Mesothelial cell of epicardium (in vitro differentiated cells): ENCODE data around the gene PTP4A2. TPM values are rescaled to one million over a fixed set of nuclear protein-coding genes. Genes with fewer than 3 reads are reported as not detected.

Source experiments
- DNase-seq, 2 experiments: peaks; one replicate each; pipeline ENCODE4 v3.0.0; 2021; ENCODE audit warnings: low spot score in 2 of 2; ENCODE audit not compliant: unreplicated experiment in 2 of 2
- H3K27ac Mint-ChIP-seq: 2 replicates; pipeline ENCODE4 v1.8.0; 2021; ENCODE audit warnings: mixed read lengths
- H3K27me3 Mint-ChIP-seq: 2 replicates; pipeline ENCODE4 v1.8.0; 2021; ENCODE audit warnings: low read depth, mixed read lengths
- H3K36me3 Mint-ChIP-seq: 2 replicates; pipeline ENCODE4 v1.8.0; 2021; ENCODE audit warnings: mixed read lengths
- H3K4me1 Mint-ChIP-seq: 2 replicates; pipeline ENCODE4 v1.8.0; 2021; ENCODE audit warnings: mixed read lengths
- H3K4me3 Mint-ChIP-seq: 2 replicates; pipeline ENCODE4 v1.8.0; 2021; ENCODE audit warnings: mild to moderate bottlenecking, moderate library complexity, mixed read lengths
- H3K9me3 Mint-ChIP-seq: 2 replicates; pipeline ENCODE4 v1.8.0; 2021; ENCODE audit warnings: mixed read lengths
- total RNA-seq: library from RNA; stranded (reverse); gene quantifications from 3 replicates; pipeline ENCODE4 v1.2.1, GENCODE V29; 2021
- TF ChIP-seq, protein P1 (sequence below): fragments of 200-600 bp; sonication (generic); IDR thresholded peaks from one replicate; pipeline ENCODE4 v1.5.0; 2021; ENCODE audit warnings: antibody characterized with exemption; ENCODE audit not compliant: unreplicated experiment

PTP4A2 gene
- total RNA-seq, 1 donor from 2014 or later, result 182 TPM

DNA sequence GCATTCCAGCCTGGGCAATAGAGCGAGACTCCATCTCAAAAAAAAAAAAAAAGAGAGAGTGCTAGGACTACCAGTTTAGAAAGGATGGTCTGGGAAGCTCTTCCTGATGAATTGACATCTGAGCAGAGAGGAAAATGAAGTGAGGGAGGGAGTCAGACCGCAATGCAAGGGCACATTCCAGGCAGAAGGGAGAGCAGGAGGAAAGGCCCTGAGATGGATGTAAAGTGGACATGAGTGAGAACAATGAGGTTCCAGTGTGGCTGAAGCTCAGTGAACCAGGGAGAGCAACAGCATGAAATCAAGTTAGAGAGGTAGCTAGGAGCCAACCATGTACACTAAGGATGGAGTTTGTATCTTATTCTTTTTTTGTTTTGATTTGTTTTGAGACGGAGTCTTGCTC is 66.5 kb downstream of the PTP4A2 start:
- TF ChIP-seq, protein P1, sequence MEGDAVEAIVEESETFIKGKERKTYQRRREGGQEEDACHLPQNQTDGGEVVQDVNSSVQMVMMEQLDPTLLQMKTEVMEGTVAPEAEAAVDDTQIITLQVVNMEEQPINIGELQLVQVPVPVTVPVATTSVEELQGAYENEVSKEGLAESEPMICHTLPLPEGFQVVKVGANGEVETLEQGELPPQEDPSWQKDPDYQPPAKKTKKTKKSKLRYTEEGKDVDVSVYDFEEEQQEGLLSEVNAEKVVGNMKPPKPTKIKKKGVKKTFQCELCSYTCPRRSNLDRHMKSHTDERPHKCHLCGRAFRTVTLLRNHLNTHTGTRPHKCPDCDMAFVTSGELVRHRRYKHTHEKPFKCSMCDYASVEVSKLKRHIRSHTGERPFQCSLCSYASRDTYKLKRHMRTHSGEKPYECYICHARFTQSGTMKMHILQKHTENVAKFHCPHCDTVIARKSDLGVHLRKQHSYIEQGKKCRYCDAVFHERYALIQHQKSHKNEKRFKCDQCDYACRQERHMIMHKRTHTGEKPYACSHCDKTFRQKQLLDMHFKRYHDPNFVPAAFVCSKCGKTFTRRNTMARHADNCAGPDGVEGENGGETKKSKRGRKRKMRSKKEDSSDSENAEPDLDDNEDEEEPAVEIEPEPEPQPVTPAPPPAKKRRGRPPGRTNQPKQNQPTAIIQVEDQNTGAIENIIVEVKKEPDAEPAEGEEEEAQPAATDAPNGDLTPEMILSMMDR, result no peak
- Mint-ChIP-seq H3K4me3 (no peak overlapping the region), H3K36me3 (no peaks in the 10 kb centered on the region), H3K27ac (no peak overlapping the region), H3K9me3 (peaks cover 7% of the 10 kb centered on the region), H3K27me3 (no peaks in the 10 kb centered on the region), H3K4me1 (no peaks in the 10 kb centered on the region)
- DNase-seq, result no peak

DNA sequence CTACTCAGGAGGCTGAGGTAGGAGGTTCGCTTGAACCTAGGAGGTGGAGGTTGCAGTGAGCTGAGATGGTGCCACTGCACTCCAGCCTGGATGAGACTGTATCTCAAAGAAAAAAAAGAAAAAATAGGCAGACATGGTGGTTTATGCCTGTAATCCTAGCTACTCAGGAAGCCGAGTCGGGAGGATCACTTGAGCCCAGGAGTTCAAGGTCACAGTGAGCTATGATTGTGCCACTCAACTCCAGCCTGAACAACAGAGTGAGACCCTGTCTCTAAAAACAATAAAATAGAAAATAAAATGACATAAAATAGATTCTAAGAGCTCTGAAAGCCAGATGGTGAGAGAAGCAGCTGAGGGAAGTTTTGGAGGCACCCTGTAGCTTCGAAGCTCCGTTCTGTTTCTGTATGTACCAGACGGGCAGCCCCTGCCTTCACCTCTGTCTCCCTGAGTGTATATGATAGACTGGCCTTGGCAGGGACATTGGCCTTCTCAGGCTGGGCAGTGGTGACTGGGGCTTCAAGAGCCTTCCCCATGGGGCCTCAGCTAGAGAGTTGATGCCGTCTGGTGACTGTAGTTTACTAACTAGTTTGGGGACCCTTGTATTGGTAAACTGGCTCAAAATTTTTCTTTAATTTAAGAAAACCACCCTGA is 68.0 kb downstream of the PTP4A2 start:
- Mint-ChIP-seq H3K4me1 (no peaks in the 10 kb centered on the region), H3K36me3 (no peaks in the 10 kb centered on the region), H3K27ac (no peak overlapping the region), H3K9me3 (peaks cover 7% of the 10 kb centered on the region), H3K27me3 (no peaks in the 10 kb centered on the region), H3K4me3 (no peak overlapping the region)
- DNase-seq, result no peak
- TF ChIP-seq, protein P1, result no peak

DNA sequence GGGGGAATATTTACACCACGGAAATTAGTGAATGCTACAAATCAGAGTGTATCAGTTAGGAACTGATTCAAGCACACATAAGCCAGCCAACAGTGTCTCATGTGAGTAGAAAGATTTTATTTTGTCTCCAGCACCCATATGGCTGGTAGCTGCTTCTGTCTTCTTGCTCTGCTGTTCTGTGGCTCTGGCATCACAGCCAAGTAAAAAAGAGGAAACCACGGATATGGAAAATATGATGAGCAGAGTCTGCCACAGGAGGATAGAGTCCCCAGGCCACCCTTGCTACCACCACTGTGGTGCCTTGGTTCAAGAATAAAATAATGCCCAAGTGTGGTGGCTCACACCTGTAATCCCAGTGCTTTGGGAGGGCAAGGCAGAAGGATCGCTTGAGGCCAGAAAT is 68.7 kb downstream of the PTP4A2 start:
- H3K27ac Mint-ChIP-seq, result no peak overlapping the region
- no peak for DNase-seq
- no peaks in the 10 kb centered on the region for H3K27me3 Mint-ChIP-seq
- H3K4me3 Mint-ChIP-seq, result no peak overlapping the region
- peaks cover 7% of the 10 kb centered on the region for H3K9me3 Mint-ChIP-seq
- H3K36me3 Mint-ChIP-seq, result no peaks in the 10 kb centered on the region
- H3K4me1 Mint-ChIP-seq, result no peaks in the 10 kb centered on the region
- TF ChIP-seq, protein P1, result no peak

DNA sequence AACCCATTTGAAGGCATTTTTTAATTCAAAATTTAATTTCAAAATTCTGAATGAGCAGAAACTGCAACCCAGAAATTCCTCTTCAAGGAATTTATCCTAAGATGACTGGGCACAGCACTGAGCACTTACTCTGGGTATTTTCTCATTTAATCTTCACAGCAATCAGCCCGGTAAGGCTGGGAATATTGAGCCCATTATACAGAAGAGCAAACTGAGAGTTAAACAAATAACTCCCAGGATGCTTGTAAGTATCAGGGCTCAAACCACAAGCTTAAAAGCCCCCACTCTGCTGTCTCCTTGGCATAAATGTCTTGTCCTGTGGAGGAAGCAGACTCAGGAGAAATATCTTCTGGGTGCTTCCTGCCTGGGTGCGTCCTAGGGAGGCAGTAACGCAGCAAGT is 69.3 kb downstream of the PTP4A2 start:
- no peak overlapping the region for H3K4me3 Mint-ChIP-seq
- DNase-seq, result no peak
- peaks cover 7% of the 10 kb centered on the region for H3K9me3 Mint-ChIP-seq
- TF ChIP-seq, protein P1, result no peak
- H3K4me1 Mint-ChIP-seq, result no peaks in the 10 kb centered on the region
- no peaks in the 10 kb centered on the region for H3K36me3 Mint-ChIP-seq
- no peaks in the 10 kb centered on the region for H3K27me3 Mint-ChIP-seq
- H3K27ac Mint-ChIP-seq, result no peak overlapping the region

DNA sequence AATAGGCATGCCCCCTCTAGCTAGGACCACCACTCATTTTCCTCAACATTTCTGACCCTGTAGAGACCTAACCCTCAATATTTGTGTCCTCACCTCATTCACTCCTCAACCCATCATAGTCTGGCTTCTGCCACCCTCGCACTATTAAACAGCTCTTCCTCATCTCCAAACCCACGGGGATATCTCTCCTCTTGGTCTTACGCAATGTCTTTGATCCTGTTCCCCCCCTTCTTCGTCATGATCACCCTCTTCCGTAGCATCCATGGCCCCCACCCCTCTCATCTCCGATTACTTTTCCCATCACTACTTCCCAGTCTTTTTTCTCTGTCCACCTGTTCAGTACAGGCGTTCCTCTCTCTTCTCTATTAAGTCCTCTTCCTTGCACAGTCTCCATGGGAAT is 70.6 kb downstream of the PTP4A2 start:
- no peak for DNase-seq
- Mint-ChIP-seq H3K36me3 (no peaks in the 10 kb centered on the region), H3K27ac (no peak overlapping the region), H3K27me3 (no peaks in the 10 kb centered on the region), H3K4me1 (no peaks in the 10 kb centered on the region), H3K4me3 (no peak overlapping the region), H3K9me3 (no peaks in the 10 kb centered on the region)
- TF ChIP-seq, protein P1, result no peak

DNA sequence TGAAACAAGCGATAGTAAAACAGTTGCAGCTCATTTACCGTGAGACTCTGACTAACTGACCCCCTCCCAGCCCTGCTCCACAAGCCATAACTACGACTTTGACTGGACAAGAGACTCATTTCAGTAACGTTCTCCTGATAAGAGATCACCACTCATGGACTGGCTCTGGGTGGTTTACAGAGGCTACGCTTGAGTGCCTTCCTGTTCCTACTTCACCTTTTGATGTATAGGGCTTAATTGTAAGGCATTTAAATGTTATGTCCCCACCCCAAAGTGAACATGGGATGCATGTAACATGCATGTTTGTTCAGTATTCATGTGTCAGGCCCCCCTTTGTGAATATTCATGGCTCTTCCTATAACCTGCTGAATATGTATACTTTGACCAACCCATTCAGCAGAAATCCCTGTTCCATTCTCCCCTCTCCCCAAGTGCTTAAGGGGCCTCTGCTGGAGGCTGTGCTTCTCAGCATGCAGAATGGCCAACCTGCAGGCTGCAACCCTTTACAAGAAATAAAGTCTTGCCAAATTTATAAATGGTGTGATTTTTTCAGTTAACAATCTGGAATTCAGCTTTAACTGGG is 71.6 kb downstream of the PTP4A2 start:
- Mint-ChIP-seq H3K9me3 (no peaks in the 10 kb centered on the region), H3K36me3 (no peaks in the 10 kb centered on the region), H3K4me1 (no peaks in the 10 kb centered on the region), H3K27me3 (no peaks in the 10 kb centered on the region), H3K27ac (no peak overlapping the region), H3K4me3 (no peak overlapping the region)
- DNase-seq, result no peak
- TF ChIP-seq, protein P1, result no peak
